NT2/D1 (cell line): ENCODE results near the gene IFI27L1.

Source experiments
- DNase-seq: peaks from one replicate; pipeline ENCODE4 v3.0.0-alpha.2; 2011; ENCODE audit warnings: low read depth, low spot score
- H3K27me3 ChIP-seq: 2 replicates; pipeline ENCODE4 v1.6.0; 2011; ENCODE audit warnings: mild to moderate bottlenecking; ENCODE audit not compliant: insufficient read length, insufficient read depth
- H3K36me3 ChIP-seq: 2 replicates; pipeline ENCODE4 v1.6.1; 2011; ENCODE audit warnings: mild to moderate bottlenecking, low read length, mixed read lengths; ENCODE audit not compliant: insufficient read depth, insufficient read length
- H3K4me1 ChIP-seq: 2 replicates; pipeline ENCODE4 v1.5.1; 2011; ENCODE audit not compliant: insufficient read depth, insufficient read length
- H3K4me3 ChIP-seq: 2 replicates; pipeline ENCODE4 v1.5.1; 2011; ENCODE audit warnings: low read depth; ENCODE audit not compliant: insufficient read length
- H3K9ac ChIP-seq: 2 replicates; pipeline ENCODE4 v1.6.0; 2011; ENCODE audit warnings: low read depth; ENCODE audit not compliant: insufficient read length
- H3K9me3 ChIP-seq: 2 replicates; pipeline ENCODE4 v1.5.1; 2011; ENCODE audit warnings: mild to moderate bottlenecking, low read length; ENCODE audit not compliant: insufficient read depth
- SUZ12 ChIP-seq: IDR thresholded peaks from 2 replicates; pipeline ENCODE4 v1.6.1; 2011; ENCODE audit not compliant: insufficient read length, insufficient read depth; ENCODE audit errors: extremely low read depth
- YY1 ChIP-seq: IDR thresholded peaks from 2 replicates; pipeline ENCODE4 v1.6.1; 2011; ENCODE audit not compliant: insufficient read length, insufficient read depth
- ZNF274 ChIP-seq: IDR thresholded peaks from 2 replicates; pipeline ENCODE4 v1.6.1; 2011; ENCODE audit warnings: mild to moderate bottlenecking, low read depth, low read length

IFI27L1 gene

GRCh38 chr14:94121485-94121884 is 40.4 kb downstream of the IFI27L1 start:
- Histone ChIP-seq H3K9me3 (peaks cover 3% of the 10 kb centered on the region; the same call in 1 of the 2 replicates), H3K9ac (no peak overlapping the region), H3K4me3 (no peak overlapping the region), H3K27me3 (no peaks in the 10 kb centered on the region), H3K36me3 (peaks cover 1% of the 10 kb centered on the region), H3K4me1 (no peaks in the 10 kb centered on the region)
- TF ChIP-seq SUZ12 = no peak
- TF ChIP-seq ZNF274 = no peak
- TF ChIP-seq YY1 = no peak
- DNase-seq = no peak

GRCh38 chr14:94122438-94122837 is 41.3 kb downstream of the IFI27L1 start:
- H3K4me1 ChIP-seq = no peaks in the 10 kb centered on the region
- DNase-seq = no peak
- H3K36me3 ChIP-seq = peaks cover 7% of the 10 kb centered on the region
- no peak overlapping the region for H3K4me3 ChIP-seq
- H3K9me3 ChIP-seq = peaks cover 3% of the 10 kb centered on the region; the same call in 1 of the 2 replicates
- H3K9ac ChIP-seq = no peak overlapping the region
- TF ChIP-seq ZNF274 (no peak), YY1 (no peak), SUZ12 (no peak)
- no peaks in the 10 kb centered on the region for H3K27me3 ChIP-seq

DNA sequence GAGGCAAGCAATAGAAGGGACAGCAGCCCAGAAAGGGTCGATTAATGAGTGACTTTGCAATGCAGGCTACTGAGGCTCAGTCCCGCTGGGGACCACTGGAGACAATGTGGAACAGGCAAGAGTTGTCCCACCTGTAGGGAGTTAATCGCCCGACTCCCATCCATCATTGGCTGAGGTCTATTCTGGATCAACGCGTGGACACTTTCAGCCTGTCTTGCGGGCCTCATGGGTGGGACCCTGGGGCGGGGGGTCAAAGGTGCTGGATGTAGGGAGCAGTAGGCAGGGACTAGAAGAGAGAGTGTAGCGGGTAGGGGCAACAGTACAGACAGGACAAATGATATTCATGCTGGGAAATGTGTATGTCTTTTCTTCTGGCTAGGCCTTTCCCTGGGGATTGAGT is 42.2 kb downstream of the IFI27L1 start:
- DNase-seq = no peak
- no peak overlapping the region for H3K9ac ChIP-seq
- peaks cover 3% of the 10 kb centered on the region; the same call in 1 of the 2 replicates for H3K9me3 ChIP-seq
- no peak for TF ChIP-seq ZNF274
- TF ChIP-seq SUZ12 = no peak
- TF ChIP-seq YY1 = no peak
- H3K4me3 ChIP-seq = no peak overlapping the region
- H3K27me3 ChIP-seq = no peaks in the 10 kb centered on the region
- peaks cover 11% of the 10 kb centered on the region for H3K36me3 ChIP-seq
- H3K4me1 ChIP-seq = no peaks in the 10 kb centered on the region

DNA sequence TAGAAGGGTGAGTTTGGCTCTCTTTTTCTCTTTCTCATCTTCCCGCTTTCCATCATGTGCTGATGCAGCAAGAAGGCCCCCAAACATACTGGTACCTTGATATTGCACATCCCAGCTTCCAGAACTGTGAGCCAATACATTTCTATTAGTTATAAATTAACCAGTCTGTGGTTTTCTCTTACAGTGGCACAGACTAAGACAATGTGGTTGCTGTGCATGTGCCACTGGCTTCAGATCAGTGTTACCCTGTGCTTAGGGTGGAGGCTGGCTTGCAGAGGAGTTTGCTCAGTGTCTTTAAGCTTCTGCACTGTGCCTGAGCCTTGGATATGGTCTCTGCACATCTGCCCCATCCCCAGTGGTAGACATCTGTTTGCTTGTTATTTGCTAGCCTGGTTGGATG is 42.8 kb downstream of the IFI27L1 start:
- Histone ChIP-seq H3K4me1 (peaks cover 2% of the 10 kb centered on the region), H3K9me3 (peaks cover 3% of the 10 kb centered on the region; the same call in 1 of the 2 replicates), H3K36me3 (peaks cover 11% of the 10 kb centered on the region), H3K4me3 (no peak overlapping the region), H3K9ac (no peak overlapping the region), H3K27me3 (no peaks in the 10 kb centered on the region)
- TF ChIP-seq SUZ12 = no peak
- TF ChIP-seq ZNF274 = no peak
- no peak for TF ChIP-seq YY1
- DNase-seq = no peak

DNA sequence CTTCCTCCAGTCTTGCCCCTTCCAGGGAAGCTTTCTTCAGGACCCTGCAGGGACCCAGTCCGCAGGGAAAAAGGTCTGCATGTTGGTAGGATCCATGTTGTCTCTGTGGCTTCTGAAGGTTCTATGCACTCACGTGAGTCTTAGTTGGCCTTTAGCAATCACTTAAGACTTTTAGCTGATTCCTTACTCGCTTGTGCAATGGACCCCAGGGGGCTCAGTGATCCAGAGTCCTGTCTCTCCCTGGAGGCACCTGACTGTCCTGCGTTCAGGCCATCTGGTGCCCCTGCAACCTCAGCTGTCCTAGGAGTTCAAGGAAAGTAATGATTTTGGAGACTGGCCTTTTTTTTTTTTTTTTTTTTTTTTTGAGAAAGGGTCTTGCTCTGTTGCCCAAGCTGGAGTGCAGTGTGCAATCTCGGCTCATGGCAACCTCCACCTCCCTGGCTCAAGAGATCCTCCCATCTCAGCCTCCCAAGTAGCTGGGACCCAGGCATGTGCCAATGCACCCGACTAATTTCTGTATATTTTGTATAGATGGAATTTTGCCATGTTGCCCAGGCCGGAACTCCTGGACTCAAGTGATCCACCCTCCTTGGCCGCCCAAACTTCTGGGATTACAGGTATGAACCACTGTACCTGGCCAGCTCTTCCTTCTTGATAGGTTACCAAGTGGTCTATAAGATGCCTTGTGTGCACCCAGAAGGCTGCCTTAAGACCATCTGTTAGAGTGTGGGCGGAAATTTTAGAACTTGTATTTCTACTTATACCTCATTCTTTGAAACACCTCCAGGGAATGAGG is 43.7 kb downstream of the IFI27L1 start:
- peaks cover 3% of the 10 kb centered on the region; the same call in 1 of the 2 replicates for H3K9me3 ChIP-seq
- H3K9ac ChIP-seq = no peak overlapping the region
- no peak overlapping the region for H3K4me3 ChIP-seq
- no peak for TF ChIP-seq SUZ12
- TF ChIP-seq ZNF274 = no peak
- no peak for TF ChIP-seq YY1
- no peak for DNase-seq
- H3K4me1 ChIP-seq = peaks cover 2% of the 10 kb centered on the region
- H3K36me3 ChIP-seq = peaks cover 11% of the 10 kb centered on the region
- H3K27me3 ChIP-seq = no peaks in the 10 kb centered on the region

- Histone ChIP-seq H3K36me3 (peaks cover 11% of the 10 kb centered on the region), H3K9ac (no peak overlapping the region), H3K4me1 (peaks cover 2% of the 10 kb centered on the region), H3K27me3 (no peaks in the 10 kb centered on the region), H3K9me3 (no peaks in the 10 kb centered on the region), H3K4me3 (no peak overlapping the region)
- DNase-seq = no peak
- TF ChIP-seq ZNF274 = no peak
- no peak for TF ChIP-seq YY1
- no peak for TF ChIP-seq SUZ12
Measured at GRCh38 chr14:94125659-94126418, 44.7 kb downstream of the IFI27L1 start.

GRCh38 chr14:94126419-94126677 is 45.2 kb downstream of the IFI27L1 start:
- Histone ChIP-seq H3K36me3 (peaks cover 11% of the 10 kb centered on the region), H3K4me3 (no peak overlapping the region), H3K27me3 (no peaks in the 10 kb centered on the region), H3K9ac (no peak overlapping the region), H3K4me1 (peaks cover 2% of the 10 kb centered on the region), H3K9me3 (no peaks in the 10 kb centered on the region)
- no peak for TF ChIP-seq SUZ12
- no peak for TF ChIP-seq YY1
- no peak for TF ChIP-seq ZNF274
- DNase-seq = no peak
